CD4-positive, alpha-beta T cell (primary cell): ENCODE data around the gene APOBEC3G. TPM values are rescaled to one million over a fixed set of nuclear protein-coding genes. Genes with fewer than 3 reads are reported as not detected.

Experiments used
- ATAC-seq: fragments of 200-7000 bp; cut with Tn5 transposase; one replicate; pipeline ENCODE4 v1.10.0; 2022; ENCODE audit warnings: mild to moderate bottlenecking; ENCODE audit not compliant: poor library complexity
- CTCF ChIA-PET: fragments of 350-600 bp; sonication (Branson Sonifier 250); formaldehyde crosslinking; loops from one replicate; lab custom pipeline; 2021; ENCODE audit warnings: antibody characterized with exemption, inconsistent platforms; lab: Charles Lee
- POLR2A ChIA-PET: fragments of 350-600 bp; sonication (Branson Sonifier 250); formaldehyde crosslinking; loops from one replicate; lab custom pipeline; 2021; ENCODE audit warnings: antibody characterized with exemption, inconsistent platforms; lab: Charles Lee
- DNase-seq, 14 experiments: peaks; one replicate each; pipeline ENCODE4 v3.0.0-alpha.2; 2013 to 2020; ENCODE audit warnings: mixed read lengths in 2 of 14
- H3K27ac ChIP-seq, 2 donors: one replicate each; pipeline versions ENCODE4 v1.5.1 to v1.7.0; 2013; ENCODE audit warnings: low read length in 2 of 2, low read depth in 1 of 2, mild to moderate bottlenecking in 1 of 2
- H3K27me3 ChIP-seq, 2 experiments: 1 replicate in 1 of 2; 2 replicates in 1 of 2; pipeline versions ENCODE4 v1.6.1 to v1.7.0; 2013; ENCODE audit warnings: low read length in 2 of 2, control low read depth in 1 of 2, mild to moderate bottlenecking in 1 of 2, moderate library complexity in 1 of 2; ENCODE audit not compliant: insufficient read depth in 2 of 2, control insufficient read depth in 1 of 2
- H3K36me3 ChIP-seq: one replicate; pipeline ENCODE4 v1.6.1; 2013; ENCODE audit warnings: low read length, control low read depth; ENCODE audit not compliant: insufficient read depth
- H3K4me1 ChIP-seq: one replicate; pipeline ENCODE4 v1.6.1; 2013; ENCODE audit warnings: low read length, control low read depth; ENCODE audit not compliant: insufficient read depth
- H3K4me3 ChIP-seq: one replicate; pipeline ENCODE4 v1.5.1; 2013; ENCODE audit warnings: mild to moderate bottlenecking, low read length, moderate library complexity
- H3K9me3 ChIP-seq, 2 experiments: 1 replicate in 1 of 2; 2 replicates in 1 of 2; pipeline versions ENCODE4 v1.6.1 to v1.7.0; 2013; ENCODE audit warnings: low read length in 2 of 2, mild to moderate bottlenecking in 2 of 2, control low read depth in 1 of 2, moderate library complexity in 1 of 2; ENCODE audit not compliant: control insufficient read depth in 1 of 2, insufficient read depth in 1 of 2
- H3K27ac Mint-ChIP-seq: one replicate; pipeline ENCODE4 v1.8.0; 2020; ENCODE audit warnings: mixed read lengths
- H3K27me3 Mint-ChIP-seq: one replicate; pipeline ENCODE4 v1.8.0; 2021; ENCODE audit warnings: mixed read lengths
- H3K36me3 Mint-ChIP-seq: one replicate; pipeline ENCODE4 v1.8.0; 2021; ENCODE audit warnings: low read depth, mixed read lengths
- H3K4me1 Mint-ChIP-seq: one replicate; pipeline ENCODE4 v1.8.0; 2021; ENCODE audit warnings: low read depth, mixed read lengths
- H3K4me3 Mint-ChIP-seq: one replicate; pipeline ENCODE4 v1.8.0; 2020; ENCODE audit warnings: mild to moderate bottlenecking, mixed read lengths
- H3K9me3 Mint-ChIP-seq: one replicate; pipeline ENCODE4 v1.8.0; 2020; ENCODE audit warnings: mixed read lengths
- intact Hi-C, 2 experiments: fragments of 100-400 bp; cut with DNase I in 1 of 2; cut with micrococcal nuclease in 1 of 2; formaldehyde crosslinking; loops; one replicate each; pipeline versions ENCODE4 v1.15.1 to v1.9.0; 2023 to 2025; cut with DNase I, micrococcal nuclease
- total RNA-seq, 174 experiments: library from RNA in 2 of 174; stranded (reverse) in 2 of 174; gene quantifications; one replicate each; pipeline ENCODE4 v1.2.3 and lab custom pipeline; 2021 to 2026
- TF ChIP-seq, protein P1 (sequence below): fragments of 200-600 bp; IDR thresholded peaks from one replicate; pipeline ENCODE4 v1.8.0; 2022; ENCODE audit warnings: antibody characterized with exemption, mild to moderate bottlenecking

Gene APOBEC3G
- total RNA-seq, 2 experiments from 2014 or later: 18.8 to 20.6 TPM

- intact Hi-C loops: no loop called here
- CTCF ChIA-PET: interaction anchor here (0.6 kb wide), 1 partner anchor 244 kb away, joined by 3 read pairs; no protein-coding TSS in a partner anchor
These were observed 37.0 kb downstream of the APOBEC3G start for GRCh38 chr22:39114112-39114511.

GRCh38 chr22:39115570-39115969 is 38.5 kb downstream of the APOBEC3G start:
- intact Hi-C loops: loop anchor here (5.0 kb wide), 3 partner anchors 33 to 348 kb away; partner anchors contain the start of gene APOBEC3G (in 1 of the 2)
- Mint-ChIP-seq H3K4me1 (peaks cover 15% of the 10 kb centered on the region), H3K9me3 (no peaks in the 10 kb centered on the region), H3K27ac (peak overlapping the region; percentile 50), H3K27me3 (no peaks in the 10 kb centered on the region), H3K4me3 (no peak overlapping the region), H3K36me3 (no peaks in the 10 kb centered on the region)
- no peak overlapping the region for H3K27ac ChIP-seq
- no peaks in the 10 kb centered on the region for H3K9me3 ChIP-seq
- no peaks in the 10 kb centered on the region for H3K27me3 ChIP-seq
- ATAC-seq: no peak
- ChIA-PET POLR2A (interaction anchor here (0.7 kb wide), 1 partner anchor 26 kb away, joined by 5 read pairs; no protein-coding TSS in a partner anchor), CTCF (interaction anchor here (1.0 kb wide), 1 partner anchor 21 kb away, joined by 3 read pairs; no protein-coding TSS in a partner anchor)
- DNase-seq: no peak
- TF ChIP-seq, protein P1, sequence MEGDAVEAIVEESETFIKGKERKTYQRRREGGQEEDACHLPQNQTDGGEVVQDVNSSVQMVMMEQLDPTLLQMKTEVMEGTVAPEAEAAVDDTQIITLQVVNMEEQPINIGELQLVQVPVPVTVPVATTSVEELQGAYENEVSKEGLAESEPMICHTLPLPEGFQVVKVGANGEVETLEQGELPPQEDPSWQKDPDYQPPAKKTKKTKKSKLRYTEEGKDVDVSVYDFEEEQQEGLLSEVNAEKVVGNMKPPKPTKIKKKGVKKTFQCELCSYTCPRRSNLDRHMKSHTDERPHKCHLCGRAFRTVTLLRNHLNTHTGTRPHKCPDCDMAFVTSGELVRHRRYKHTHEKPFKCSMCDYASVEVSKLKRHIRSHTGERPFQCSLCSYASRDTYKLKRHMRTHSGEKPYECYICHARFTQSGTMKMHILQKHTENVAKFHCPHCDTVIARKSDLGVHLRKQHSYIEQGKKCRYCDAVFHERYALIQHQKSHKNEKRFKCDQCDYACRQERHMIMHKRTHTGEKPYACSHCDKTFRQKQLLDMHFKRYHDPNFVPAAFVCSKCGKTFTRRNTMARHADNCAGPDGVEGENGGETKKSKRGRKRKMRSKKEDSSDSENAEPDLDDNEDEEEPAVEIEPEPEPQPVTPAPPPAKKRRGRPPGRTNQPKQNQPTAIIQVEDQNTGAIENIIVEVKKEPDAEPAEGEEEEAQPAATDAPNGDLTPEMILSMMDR: no peak
- no peaks in the 10 kb centered on the region for H3K36me3 ChIP-seq
- H3K4me3 ChIP-seq: no peak overlapping the region
- H3K4me1 ChIP-seq: peaks cover 27% of the 10 kb centered on the region

More at GRCh38 chr22:39114112-39114511, 37.0 kb downstream of the APOBEC3G start:
- no peak overlapping the region for H3K4me3 Mint-ChIP-seq
- H3K4me3 ChIP-seq: no peak overlapping the region
- no peaks in the 10 kb centered on the region for H3K9me3 ChIP-seq
- DNase-seq (no peak), ATAC-seq (no peak)
- no peak overlapping the region for H3K27ac Mint-ChIP-seq
- H3K4me1 Mint-ChIP-seq: peaks cover 15% of the 10 kb centered on the region
- H3K9me3 Mint-ChIP-seq: no peaks in the 10 kb centered on the region
- TF ChIP-seq, protein P1: no peak
- POLR2A ChIA-PET: interaction anchor here (1.3 to 1.5 kb wide), 2 partner anchors 14 to 19 kb away, joined by 3 read pairs; no protein-coding TSS in a partner anchor
- no peaks in the 10 kb centered on the region for H3K36me3 ChIP-seq
- H3K4me1 ChIP-seq: peaks cover 27% of the 10 kb centered on the region
- no peaks in the 10 kb centered on the region for H3K27me3 Mint-ChIP-seq
- no peak overlapping the region for H3K27ac ChIP-seq
- H3K36me3 Mint-ChIP-seq: no peaks in the 10 kb centered on the region
- no peaks in the 10 kb centered on the region for H3K27me3 ChIP-seq

- no peaks in the 10 kb centered on the region for H3K9me3 Mint-ChIP-seq
- DNase-seq (peak in 3 of 14 experiments; percentile 42 to 75 (median 53)), ATAC-seq (peak; percentile 18)
- TF ChIP-seq, protein P1: no peak
- Histone ChIP-seq H3K27ac (no peak overlapping the region), H3K36me3 (no peaks in the 10 kb centered on the region), H3K4me1 (peaks cover 27% of the 10 kb centered on the region), H3K27me3 (no peaks in the 10 kb centered on the region), H3K9me3 (no peaks in the 10 kb centered on the region), H3K4me3 (no peak overlapping the region)
- H3K27ac Mint-ChIP-seq: peak overlapping the region; percentile 67
- H3K4me1 Mint-ChIP-seq: peaks cover 15% of the 10 kb centered on the region
- no peak overlapping the region for H3K4me3 Mint-ChIP-seq
- H3K36me3 Mint-ChIP-seq: no peaks in the 10 kb centered on the region
- POLR2A ChIA-PET: no interaction called here
- intact Hi-C loops: loop anchor here (1.0 to 5.0 kb wide), 4 partner anchors 26 to 349 kb away; partner anchors contain the start of gene APOBEC3G (in 1 of the 2)
- H3K27me3 Mint-ChIP-seq: no peaks in the 10 kb centered on the region
- CTCF ChIA-PET: interaction anchor here (1.0 kb wide), 1 partner anchor 21 kb away, joined by 3 read pairs; no protein-coding TSS in a partner anchor
These were observed 39.0 kb downstream of the APOBEC3G start for GRCh38 chr22:39115977-39116621.
